SK-N-SH (cell line): ENCODE measurements around the gene ZNF628. TPM values are rescaled to one million over a fixed set of nuclear protein-coding genes. Genes with fewer than 3 reads are reported as not detected.
A peak's percentile ranks its signal among the peaks of the same experiment; 100 is the strongest.

ENCODE experiments used
- CTCF ChIA-PET: fragments of 300-600, 350-600 bp; formaldehyde crosslinking; extraction: SDS; loops from one replicate; lab custom pipeline; 2021; lab: Yijun Ruan, JAX
- POLR2A ChIA-PET: fragments of 350-600 bp; sonication (Branson Sonifier 250); formaldehyde crosslinking; extraction: SDS; loops from one replicate; lab custom pipeline; 2020; ENCODE audit warnings: antibody characterized with exemption, inconsistent platforms; lab: Yijun Ruan, JAX
- DNase-seq: peaks from one replicate; pipeline ENCODE4 v3.0.0; 2012
- H2AFZ ChIP-seq: fragments of 200-600 bp; sonication (generic); 2 replicates; pipeline ENCODE4 v1.8.1; 2016; ENCODE audit warnings: antibody characterized with exemption, mild to moderate bottlenecking, low read depth
- H3F3A ChIP-seq: fragments of 200-600 bp; sonication (generic); replicated peaks from 2 replicates; pipeline ENCODE3; 2016; ENCODE audit warnings: antibody characterized with exemption, mild to moderate bottlenecking; ENCODE audit not compliant: insufficient read depth
- H3K27ac ChIP-seq, 2 experiments: fragments of 200-500 bp in 1 of 2; fragments of 200-600 bp in 1 of 2; sonication (Bioruptor generic) in 1 of 2; sonication (generic), shearing (Covaris generic) in 1 of 2; 2 replicates each; pipeline versions ENCODE4 v1.5.1 to v1.6.1; 2014 to 2016; ENCODE audit warnings: low read depth in 2 of 2, inconsistent platforms in 1 of 2, low read length in 1 of 2, mild to moderate bottlenecking in 1 of 2, mixed read lengths in 1 of 2
- H3K27me3 ChIP-seq: fragments of 200-600 bp; sonication (generic), shearing (Covaris generic); 2 replicates; pipeline ENCODE4 v1.6.1; 2016; ENCODE audit warnings: mixed run types; ENCODE audit not compliant: insufficient read depth
- H3K36me3 ChIP-seq, 2 experiments: fragments of 200-500 bp in 1 of 2; fragments of 200-600 bp in 1 of 2; sonication (Bioruptor generic) in 1 of 2; sonication (generic) in 1 of 2; replicated peaks in 1 of 2; 2 replicates each; pipeline versions ENCODE3 to v1.5.1; 2014 to 2016; ENCODE audit warnings: low read length in 1 of 2, mild to moderate bottlenecking in 1 of 2; ENCODE audit not compliant: insufficient read depth in 2 of 2, control insufficient read depth in 1 of 2
- H3K4me1 ChIP-seq, 2 experiments: fragments of 200-500 bp in 1 of 2; fragments of 200-600 bp in 1 of 2; sonication (Bioruptor generic) in 1 of 2; sonication (generic), shearing (Covaris generic) in 1 of 2; 2 replicates each; pipeline versions ENCODE4 v1.5.1 to v1.6.1; 2014 to 2016; ENCODE audit warnings: low read depth in 1 of 2, low read length in 1 of 2, mixed run types in 1 of 2; ENCODE audit not compliant: insufficient read depth in 2 of 2, control insufficient read depth in 1 of 2
- H3K4me2 ChIP-seq: fragments of 200-600 bp; sonication (generic), shearing (Covaris generic); 2 replicates; pipeline ENCODE4 v1.6.1; 2017; ENCODE audit warnings: mixed run types
- H3K4me3 ChIP-seq, 2 experiments: fragments of 200-500 bp in 1 of 2; fragments of 200-600 bp in 1 of 2; sonication (Bioruptor generic) in 1 of 2; sonication (generic), shearing (Covaris generic) in 1 of 2; 2 replicates each; pipeline versions ENCODE4 v1.5.1 to v1.8.1; 2014 to 2016; ENCODE audit warnings: low read depth in 2 of 2, inconsistent platforms in 1 of 2, low read length in 1 of 2, mild to moderate bottlenecking in 1 of 2, mixed read lengths in 1 of 2, moderate library complexity in 1 of 2
- H3K79me2 ChIP-seq: fragments of 200-600 bp; sonication (generic); 2 replicates; pipeline ENCODE4 v1.8.1; 2017; ENCODE audit warnings: mild to moderate bottlenecking; ENCODE audit not compliant: insufficient read depth
- H3K9ac ChIP-seq: fragments of 200-600 bp; sonication (generic); 2 replicates; pipeline ENCODE4 v1.6.1; 2017; ENCODE audit warnings: mixed run types
- H3K9me2 ChIP-seq: fragments of 200-600 bp; sonication (generic); 2 replicates; pipeline ENCODE4 v1.6.1; 2017; ENCODE audit warnings: mixed run types
- H3K9me3 ChIP-seq: fragments of 200-600 bp; sonication (generic); 2 replicates; pipeline ENCODE4 v1.6.1; 2017; ENCODE audit warnings: mixed run types, mild to moderate bottlenecking, moderate library complexity
- H4K20me1 ChIP-seq: fragments of 200-600 bp; sonication (generic); 2 replicates; pipeline ENCODE4 v1.6.1; 2017; ENCODE audit warnings: mild to moderate bottlenecking, mixed run types; ENCODE audit not compliant: insufficient read depth
- ELF1 ChIP-seq: IDR thresholded peaks from 2 replicates; pipeline ENCODE4 v1.4.0; 2012
- FOSL2 ChIP-seq: IDR thresholded peaks from 2 replicates; pipeline ENCODE4 v1.4.0; 2012; ENCODE audit warnings: low read depth, mild to moderate bottlenecking, moderate library complexity, borderline replicate concordance
- GATA2 ChIP-seq: sonication (generic); formaldehyde crosslinking; IDR thresholded peaks from 2 replicates; pipeline ENCODE4 v1.5.0; 2020; ENCODE audit warnings: mild to moderate bottlenecking, missing genetic modification reagents
- IRF3 ChIP-seq: fragments of 150-350 bp; IDR thresholded peaks from 2 replicates; pipeline ENCODE4 v1.6.1; 2016; ENCODE audit warnings: mild to moderate bottlenecking, low read depth, low read length
- RAD21 ChIP-seq: IDR thresholded peaks from 2 replicates; pipeline ENCODE4 v1.6.1; 2012; ENCODE audit warnings: mild to moderate bottlenecking, low read length
- RCOR1 ChIP-seq: fragments of 150-350 bp; IDR thresholded peaks from 2 replicates; pipeline ENCODE4 v1.6.1; 2017; ENCODE audit warnings: antibody characterized with exemption, low read length
- RFX5 ChIP-seq: IDR thresholded peaks from 2 replicates; pipeline ENCODE4 v1.6.1; 2012; ENCODE audit warnings: mild to moderate bottlenecking, improper control_type of control experiment, low read length
- TAF1 ChIP-seq: IDR thresholded peaks from 2 replicates; pipeline ENCODE4 v1.6.1; 2012; ENCODE audit warnings: low read depth, mild to moderate bottlenecking, low read length, moderate library complexity, borderline replicate concordance
- YY1 ChIP-seq: IDR thresholded peaks from 2 replicates; pipeline ENCODE4 v1.4.0; 2012; ENCODE audit warnings: low read depth, mild to moderate bottlenecking
- ZBTB33 ChIP-seq: IDR thresholded peaks from 2 replicates; pipeline ENCODE4 v1.4.0; 2012; ENCODE audit warnings: low read depth, borderline replicate concordance
- WGBS: methylation state at CpG from one replicate; pipeline ENCODE4 v1.1.6; 2017; ENCODE audit warnings: low lambda C conversion rate; 5-methylcytosine and 5-hydroxymethylcytosine counted together
- polyA plus RNA-seq, 3 experiments: library from polyadenylated mRNA; depleted of rRNA; stranded (reverse); fragments of >200 nt; gene quantifications; 2 replicates each; pipeline ENCODE4 v1.2.3, GENCODE V29; 2012
- TF ChIP-seq, protein P1 (sequence below): fragments of 150-350 bp; IDR thresholded peaks from 2 replicates; pipeline ENCODE4 v1.6.1; 2017; ENCODE audit warnings: antibody characterized with exemption, low read length, low read depth, borderline replicate concordance
- TF ChIP-seq, protein P2 (sequence below): fragments of 200-600 bp; sonication (generic); IDR thresholded peaks from 2 replicates; pipeline ENCODE4 v1.6.1; 2017; ENCODE audit warnings: antibody characterized with exemption, mild to moderate bottlenecking, moderate library complexity
- TF ChIP-seq, protein P3 (sequence below): IDR thresholded peaks from 2 replicates; pipeline ENCODE4; 2012
- TF ChIP-seq, protein P4 (sequence below): IDR thresholded peaks from 2 replicates; pipeline ENCODE4 v1.4.0; 2012; ENCODE audit warnings: low read depth

ZNF628 gene
- polyA plus RNA-seq, 1 of the 3 experiments (the other 2 are of a cell fraction), result 1.6 TPM

DNA sequence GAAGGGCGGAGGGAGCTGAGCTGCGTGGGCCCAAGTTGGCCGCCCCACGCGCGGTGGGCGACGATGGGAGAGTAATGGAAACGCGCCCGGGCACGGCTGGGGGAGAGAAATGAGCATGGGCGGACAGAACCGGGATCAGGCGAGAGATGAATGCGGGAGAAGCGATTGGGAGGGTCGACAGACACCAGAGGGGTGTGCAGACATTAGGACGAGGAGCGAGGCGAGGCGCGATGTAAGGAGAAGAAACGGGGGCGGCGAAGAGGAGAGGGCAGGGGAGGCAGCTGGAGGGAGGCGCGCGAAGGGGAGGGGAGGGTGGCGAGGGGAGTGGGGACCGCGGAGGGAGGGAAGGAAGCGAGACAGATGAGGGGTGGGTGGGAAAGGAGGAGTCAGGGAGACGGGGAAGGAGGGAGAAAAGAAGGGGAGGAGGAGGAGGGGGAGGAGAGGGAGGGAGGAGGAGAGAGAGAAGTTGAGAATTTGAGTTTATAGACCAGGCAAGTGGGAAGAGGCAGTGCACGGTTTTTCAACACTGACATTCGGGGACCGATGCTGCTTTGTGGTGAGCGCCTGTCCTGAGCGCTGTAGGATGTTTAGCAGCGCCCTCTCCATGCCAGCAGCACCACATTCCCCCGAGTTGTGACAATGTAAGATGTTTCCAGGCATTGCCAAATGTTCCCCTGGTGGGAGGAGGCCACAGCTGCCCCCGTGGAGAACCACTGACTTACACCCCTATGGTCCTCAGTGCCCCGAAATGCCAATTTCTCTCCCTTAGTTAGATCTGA is 33.2 kb upstream of the ZNF628 start, which contains the start of gene SHISA7:
Gene SHISA7 (minus strand): TSS at position 256 of the 779 bp plus-strand sequence. CDS start 437 bp downstream, outside the sequence.
- no peaks in the 10 kb centered on the region for H3K9me3 ChIP-seq
- peaks cover 8% of the 10 kb centered on the region for H3F3A ChIP-seq
- no peaks in the 10 kb centered on the region for H3K36me3 ChIP-seq
- no peak within 1 kb of the TSS for H3K9ac ChIP-seq
- peaks cover 5% of the 10 kb centered on the region; the same call in 1 of the 2 replicates for H4K20me1 ChIP-seq
- H3K4me3 ChIP-seq, result no peak within 1 kb of the TSS; a peak in 1 of 4 replicates
- H3K79me2 ChIP-seq, result no peaks in the 10 kb centered on the region
- peaks cover 0 to 9% of the 10 kb centered on the region in 2 experiments; a peak in 1 of 4 replicates for H3K4me1 ChIP-seq
- H3K27me3 ChIP-seq, result peaks cover 60% of the 10 kb centered on the region
- TF ChIP-seq, protein P1, sequence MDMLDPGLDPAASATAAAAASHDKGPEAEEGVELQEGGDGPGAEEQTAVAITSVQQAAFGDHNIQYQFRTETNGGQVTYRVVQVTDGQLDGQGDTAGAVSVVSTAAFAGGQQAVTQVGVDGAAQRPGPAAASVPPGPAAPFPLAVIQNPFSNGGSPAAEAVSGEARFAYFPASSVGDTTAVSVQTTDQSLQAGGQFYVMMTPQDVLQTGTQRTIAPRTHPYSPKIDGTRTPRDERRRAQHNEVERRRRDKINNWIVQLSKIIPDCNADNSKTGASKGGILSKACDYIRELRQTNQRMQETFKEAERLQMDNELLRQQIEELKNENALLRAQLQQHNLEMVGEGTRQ, result no peak
- TF ChIP-seq, protein P2, sequence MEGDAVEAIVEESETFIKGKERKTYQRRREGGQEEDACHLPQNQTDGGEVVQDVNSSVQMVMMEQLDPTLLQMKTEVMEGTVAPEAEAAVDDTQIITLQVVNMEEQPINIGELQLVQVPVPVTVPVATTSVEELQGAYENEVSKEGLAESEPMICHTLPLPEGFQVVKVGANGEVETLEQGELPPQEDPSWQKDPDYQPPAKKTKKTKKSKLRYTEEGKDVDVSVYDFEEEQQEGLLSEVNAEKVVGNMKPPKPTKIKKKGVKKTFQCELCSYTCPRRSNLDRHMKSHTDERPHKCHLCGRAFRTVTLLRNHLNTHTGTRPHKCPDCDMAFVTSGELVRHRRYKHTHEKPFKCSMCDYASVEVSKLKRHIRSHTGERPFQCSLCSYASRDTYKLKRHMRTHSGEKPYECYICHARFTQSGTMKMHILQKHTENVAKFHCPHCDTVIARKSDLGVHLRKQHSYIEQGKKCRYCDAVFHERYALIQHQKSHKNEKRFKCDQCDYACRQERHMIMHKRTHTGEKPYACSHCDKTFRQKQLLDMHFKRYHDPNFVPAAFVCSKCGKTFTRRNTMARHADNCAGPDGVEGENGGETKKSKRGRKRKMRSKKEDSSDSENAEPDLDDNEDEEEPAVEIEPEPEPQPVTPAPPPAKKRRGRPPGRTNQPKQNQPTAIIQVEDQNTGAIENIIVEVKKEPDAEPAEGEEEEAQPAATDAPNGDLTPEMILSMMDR, result no peak
- TF ChIP-seq IRF3 (no peak), FOSL2 (no peak), RCOR1 (no peak), YY1 (no peak), TAF1 (no peak), RAD21 (no peak), ELF1 (no peak), RFX5 (no peak), GATA2 (CRISPR knock-in tag) (no peak), ZBTB33 (no peak)
- TF ChIP-seq, protein P3, sequence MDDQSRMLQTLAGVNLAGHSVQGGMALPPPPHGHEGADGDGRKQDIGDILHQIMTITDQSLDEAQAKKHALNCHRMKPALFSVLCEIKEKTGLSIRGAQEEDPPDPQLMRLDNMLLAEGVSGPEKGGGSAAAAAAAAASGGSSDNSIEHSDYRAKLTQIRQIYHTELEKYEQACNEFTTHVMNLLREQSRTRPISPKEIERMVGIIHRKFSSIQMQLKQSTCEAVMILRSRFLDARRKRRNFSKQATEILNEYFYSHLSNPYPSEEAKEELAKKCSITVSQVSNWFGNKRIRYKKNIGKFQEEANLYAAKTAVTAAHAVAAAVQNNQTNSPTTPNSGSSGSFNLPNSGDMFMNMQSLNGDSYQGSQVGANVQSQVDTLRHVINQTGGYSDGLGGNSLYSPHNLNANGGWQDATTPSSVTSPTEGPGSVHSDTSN, result no peak
- TF ChIP-seq, protein P4, sequence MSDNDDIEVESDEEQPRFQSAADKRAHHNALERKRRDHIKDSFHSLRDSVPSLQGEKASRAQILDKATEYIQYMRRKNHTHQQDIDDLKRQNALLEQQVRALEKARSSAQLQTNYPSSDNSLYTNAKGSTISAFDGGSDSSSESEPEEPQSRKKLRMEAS, result no peak
- TF ChIP-seq, all 33 proteins: peak for 0
- H3K4me2 ChIP-seq, result no peak within 1 kb of the TSS
- 8% methylated on average over 43 of the region's 43 CpGs for WGBS
- no peaks in the 10 kb centered on the region for H3K9me2 ChIP-seq
- CTCF ChIA-PET, result interaction anchor here (1.3 to 2.8 kb wide), 3 partner anchors 25 to 302 kb away, joined by 5 to 13 read pairs (median 6); no protein-coding TSS in a partner anchor
- peak; percentile 58 for DNase-seq
- no peak within 1 kb of the TSS for H3K27ac ChIP-seq
- POLR2A ChIA-PET, result no interaction called here
- no peak within 1 kb of the TSS for H2AFZ ChIP-seq
